CD4-positive, alpha-beta memory T cell (primary cell): ENCODE measurements around the gene TNFRSF14. TPM values are rescaled to one million over a fixed set of nuclear protein-coding genes. Genes with fewer than 3 reads are reported as not detected.
"Not testable (repeated sequence)": the region's sequence is repeated elsewhere in the genome, so short reads cannot be mapped to it uniquely, and the experiment has no call there.

Experiments used
- CTCF ChIA-PET: fragments of 350-600 bp; sonication (Branson Sonifier 250); formaldehyde crosslinking; loops from one replicate; lab custom pipeline; 2021; ENCODE audit warnings: inconsistent platforms; ENCODE audit not compliant: partially characterized antibody; lab: Charles Lee
- POLR2A ChIA-PET: fragments of 350-600 bp; sonication (Branson Sonifier 250); formaldehyde crosslinking; loops from one replicate; lab custom pipeline; 2021; ENCODE audit not compliant: partially characterized antibody; lab: Charles Lee
- DNase-seq, 5 donors: peaks; one replicate each; pipeline versions ENCODE4 v3.0.0 to v3.0.0-alpha.2; 2020 to 2022; ENCODE audit warnings: mixed read lengths in 1 of 5
- H3K27ac ChIP-seq: one replicate; pipeline ENCODE4 v1.7.0; 2013; ENCODE audit warnings: low read depth, low read length
- H3K27me3 ChIP-seq: 2 replicates; pipeline ENCODE4 v1.7.0; 2013; ENCODE audit warnings: mild to moderate bottlenecking, low read length, moderate library complexity; ENCODE audit not compliant: insufficient read depth
- H3K36me3 ChIP-seq: 2 replicates; pipeline ENCODE4 v1.7.0; 2013; ENCODE audit warnings: mild to moderate bottlenecking, low read length, moderate library complexity; ENCODE audit not compliant: insufficient read depth
- H3K4me1 ChIP-seq: 2 replicates; pipeline ENCODE4 v1.7.0; 2013; ENCODE audit warnings: mild to moderate bottlenecking, low read length, moderate library complexity; ENCODE audit not compliant: insufficient read depth
- H3K4me3 ChIP-seq, 2 donors: one replicate each; pipeline ENCODE4 v1.7.0; 2013; ENCODE audit warnings: low read length in 2 of 2, mild to moderate bottlenecking in 1 of 2
- H3K9me3 ChIP-seq, 2 donors: one replicate each; pipeline ENCODE4 v1.7.0; 2013; ENCODE audit warnings: low read length in 2 of 2, control low read depth in 1 of 2; ENCODE audit not compliant: control insufficient read depth in 1 of 2
- H3K27ac Mint-ChIP-seq, 7 donors: one replicate each; pipeline ENCODE4 v1.8.0; 2020 to 2021; ENCODE audit warnings: mixed read lengths in 7 of 7, mild to moderate bottlenecking in 6 of 7, inconsistent platforms in 3 of 7, moderate library complexity in 3 of 7
- H3K27me3 Mint-ChIP-seq, 2 donors: one replicate each; pipeline ENCODE4 v1.8.0; 2020 to 2021; ENCODE audit warnings: mixed read lengths in 2 of 2
- H3K36me3 Mint-ChIP-seq, 2 donors: one replicate each; pipeline ENCODE4 v1.8.0; 2020 to 2021; ENCODE audit warnings: mixed read lengths in 2 of 2, inconsistent platforms in 1 of 2, mild to moderate bottlenecking in 1 of 2
- H3K4me1 Mint-ChIP-seq, 4 donors: one replicate each; pipeline ENCODE4 v1.8.0; 2020 to 2021; ENCODE audit warnings: mixed read lengths in 4 of 4, mild to moderate bottlenecking in 1 of 4
- H3K4me3 Mint-ChIP-seq, 8 donors: one replicate each; pipeline ENCODE4 v1.8.0; 2020 to 2021; ENCODE audit warnings: mixed read lengths in 8 of 8, mild to moderate bottlenecking in 7 of 8, moderate library complexity in 6 of 8, inconsistent platforms in 3 of 8
- H3K9me3 Mint-ChIP-seq, 8 donors: one replicate each; pipeline ENCODE4 v1.8.0; 2020 to 2021; ENCODE audit warnings: mixed read lengths in 8 of 8, mild to moderate bottlenecking in 5 of 8, inconsistent platforms in 3 of 8, moderate library complexity in 1 of 8
- intact Hi-C: fragments of 100-400 bp; cut with micrococcal nuclease; formaldehyde crosslinking; loops from one replicate; pipeline ENCODE4 v1.15.1; 2023
- polyA plus RNA-seq, 2 donors: library from polyadenylated mRNA; unstranded; fragments of 300-500 nt; fragmentation: Illumina TruSeq; gene quantifications; one replicate each; pipeline ENCODE4 v1.2.3, GENCODE V29; 2021
- total RNA-seq, 2 experiments: library from RNA; stranded (reverse); gene quantifications; one replicate each; pipeline ENCODE4 v1.2.3, GENCODE V29; 2021

The TNFRSF14 gene
- total and polyA plus RNA-seq, 4 experiments from 2014 or later: 59.6 to 173 (median 118) TPM

DNA sequence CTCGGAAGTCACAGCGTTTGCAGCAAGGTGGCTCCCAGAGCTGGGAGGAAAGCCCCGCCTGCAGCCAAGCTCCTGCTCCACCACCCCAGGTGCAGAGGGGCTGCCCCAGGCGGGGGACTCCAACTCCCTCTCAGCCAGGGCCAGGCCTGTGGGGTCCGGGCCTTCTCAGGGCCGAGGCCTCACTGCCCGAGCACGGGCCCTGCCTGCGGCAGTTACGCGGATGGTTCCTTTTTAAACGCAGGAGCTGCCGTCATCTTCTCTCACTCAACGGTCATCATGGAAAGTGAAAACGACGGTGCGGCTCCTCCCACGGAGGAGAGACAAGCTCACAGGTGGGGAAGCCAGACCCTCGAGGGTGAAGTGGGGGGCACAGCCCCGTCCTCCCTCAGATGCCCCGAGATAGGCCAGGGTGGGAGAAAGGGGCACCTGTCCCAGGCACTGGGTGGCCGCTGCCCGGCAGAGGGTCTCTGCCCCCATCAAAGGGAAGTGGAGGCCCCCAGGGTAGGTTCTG lies 21.4 kb downstream of the TNFRSF14 start:
- H3K27me3 ChIP-seq, H3K36me3 ChIP-seq, H3K36me3 Mint-ChIP-seq, H3K27me3 Mint-ChIP-seq, H3K9me3 ChIP-seq: not testable (repeated sequence)
- intact Hi-C loops: loop anchor here (1.0 to 2.0 kb wide), 3 partner anchors 9 to 51 kb away; partner anchors contain the start of genes PANK4, PRXL2B and TNFRSF14
- Histone ChIP-seq H3K4me1 (peaks cover 57% of the 10 kb centered on the region), H3K4me3 (peak overlapping the region; percentile 34 to 57), H3K27ac (peak overlapping the region; percentile 99)
- Mint-ChIP-seq H3K27ac (peak overlapping the region; percentile 96 to 100 (median 98)), H3K9me3 (peaks cover 0 to 11% (median 5%) of the 10 kb centered on the region in 8 donors), H3K4me1 (peaks cover 24 to 65% (median 43%) of the 10 kb centered on the region in 4 donors), H3K4me3 (peak overlapping the region; percentile 66 to 88 (median 84))
- CTCF ChIA-PET: interaction anchor here (0.9 to 2.7 kb wide), 6 partner anchors 8 to 162 kb away, joined by 3 to 16 read pairs (median 8); partner anchors contain the start of genes PRXL2B and TNFRSF14
- peak; percentile 49 to 84 (median 54) for DNase-seq
- POLR2A ChIA-PET: interaction anchor here (0.6 to 5.4 kb wide), 11 partner anchors 9 to 383 kb away, joined by 3 to 145 read pairs (median 7); partner anchors contain the start of genes FAAP20, PANK4, PRXL2B and TNFRSF14

GRCh38 chr1:2578758-2579118 lies 22.6 kb downstream of the TNFRSF14 start:
- Histone ChIP-seq H3K4me1 (peaks cover 65% of the 10 kb centered on the region), H3K4me3 (peak overlapping the region; percentile 34 to 57), H3K36me3 (no peaks in the 10 kb centered on the region), H3K9me3 (no peaks in the 10 kb centered on the region), H3K27ac (peak overlapping the region; percentile 99), H3K27me3 (no peaks in the 10 kb centered on the region)
- no peak for DNase-seq
- ChIA-PET POLR2A (interaction anchor here (0.7 to 5.4 kb wide), 9 partner anchors 8 to 384 kb away, joined by 4 to 145 read pairs (median 8); partner anchors contain the start of genes FAAP20, PANK4, PRXL2B and TNFRSF14), CTCF (interaction anchor here (1.7 to 2.7 kb wide), 3 partner anchors 23 to 163 kb away, joined by 4 to 14 read pairs (median 11); partner anchors contain the start of gene TNFRSF14)
- H3K9me3 Mint-ChIP-seq: peaks cover 0 to 2% (median 0%) of the 10 kb centered on the region in 8 donors
- peak overlapping the region; percentile 96 to 100 (median 98) for H3K27ac Mint-ChIP-seq
- H3K4me1 Mint-ChIP-seq: peaks cover 23 to 72% (median 47%) of the 10 kb centered on the region in 4 donors
- no peaks in the 10 kb centered on the region for H3K27me3 Mint-ChIP-seq
- intact Hi-C loops: loop anchor here (1.0 to 2.0 kb wide), 3 partner anchors 8 to 52 kb away; partner anchors contain the start of genes PANK4, PRXL2B and TNFRSF14
- H3K4me3 Mint-ChIP-seq: peak overlapping the region; percentile 66 to 88 (median 84)
- H3K36me3 Mint-ChIP-seq: peaks cover 2 to 5% of the 10 kb centered on the region in 2 donors

- Mint-ChIP-seq H3K36me3 (peaks cover 0 to 6% of the 10 kb centered on the region in 2 donors), H3K9me3 (no peaks in the 10 kb centered on the region), H3K27me3 (no peaks in the 10 kb centered on the region), H3K4me1 (peaks cover 36 to 84% (median 61%) of the 10 kb centered on the region in 4 donors), H3K27ac (peak overlapping the region in 6 of 7 donors; percentile 42 to 96 (median 72)), H3K4me3 (peak overlapping the region in 1 of 8 donors; percentile 25)
- no peak overlapping the region for H3K27ac ChIP-seq
- intact Hi-C loops: no loop called here
- no peaks in the 10 kb centered on the region for H3K9me3 ChIP-seq
- no peak for DNase-seq
- H3K4me3 ChIP-seq: no peak overlapping the region
- peaks cover 84% of the 10 kb centered on the region for H3K4me1 ChIP-seq
- ChIA-PET CTCF (interaction anchor here (0.8 to 1.0 kb wide), 3 partner anchors 24 to 54 kb away, joined by 3 to 4 read pairs (median 3); partner anchors contain the start of genes PANK4 and TNFRSF14), POLR2A (interaction anchor here (1.0 to 5.4 kb wide), 3 partner anchors 21 to 56 kb away, joined by 3 to 145 read pairs (median 3); partner anchors contain the start of gene TNFRSF14)
- H3K27me3 ChIP-seq: no peaks in the 10 kb centered on the region
- no peaks in the 10 kb centered on the region for H3K36me3 ChIP-seq
These were observed 24.5 kb downstream of the TNFRSF14 start for GRCh38 chr1:2580691-2581090.

- POLR2A ChIA-PET: interaction anchor here (1.2 to 7.1 kb wide), 5 partner anchors 19 to 166 kb away, joined by 4 to 189 read pairs (median 79); partner anchors contain the start of genes PANK4 and TNFRSF14
These were observed 26.2 kb downstream of the TNFRSF14 start for GRCh38 chr1:2582391-2582790.

GRCh38 chr1:2583331-2583791 lies 27.2 kb downstream of the TNFRSF14 start:
- H3K9me3 Mint-ChIP-seq: no peaks in the 10 kb centered on the region
- no peaks in the 10 kb centered on the region for H3K27me3 Mint-ChIP-seq
- peaks cover 33 to 74% (median 52%) of the 10 kb centered on the region in 4 donors for H3K4me1 Mint-ChIP-seq
- Histone ChIP-seq H3K9me3 (no peaks in the 10 kb centered on the region), H3K4me1 (peaks cover 68% of the 10 kb centered on the region), H3K36me3 (no peaks in the 10 kb centered on the region), H3K27ac (peak overlapping the region; percentile 90), H3K4me3 (no peak overlapping the region), H3K27me3 (no peaks in the 10 kb centered on the region)
- POLR2A ChIA-PET: interaction anchor here (1.1 to 7.1 kb wide), 9 partner anchors 20 to 354 kb away, joined by 3 to 189 read pairs (median 25); partner anchors contain the start of genes MORN1, PANK4, RER1 and TNFRSF14
- CTCF ChIA-PET: interaction anchor here (3.4 to 4.7 kb wide), 4 partner anchors 22 to 58 kb away, joined by 21 to 37 read pairs (median 29); partner anchors contain the start of genes PANK4 and TNFRSF14
- peak overlapping the region; percentile 92 to 99 (median 96) for H3K27ac Mint-ChIP-seq
- H3K36me3 Mint-ChIP-seq: peaks cover 0 to 8% of the 10 kb centered on the region in 2 donors
- peak in 1 of 5 donors; percentile 37 for DNase-seq
- peak overlapping the region in 7 of 8 donors; percentile 70 to 96 (median 89) for H3K4me3 Mint-ChIP-seq
- intact Hi-C loops: no loop called here

More at GRCh38 chr1:2582391-2582790, 26.2 kb downstream of the TNFRSF14 start:
- no peak overlapping the region for H3K27ac ChIP-seq
- Mint-ChIP-seq H3K9me3 (no peaks in the 10 kb centered on the region), H3K4me1 (peaks cover 33 to 80% (median 55%) of the 10 kb centered on the region in 4 donors), H3K27ac (peak overlapping the region; percentile 61 to 96 (median 80)), H3K4me3 (no peak overlapping the region), H3K36me3 (peaks cover 0 to 8% of the 10 kb centered on the region in 2 donors), H3K27me3 (no peaks in the 10 kb centered on the region)
- CTCF ChIA-PET: interaction anchor here (4.7 kb wide), 1 partner anchor 26 kb away, joined by 37 read pairs; the partner anchor contains the start of gene TNFRSF14
- no peaks in the 10 kb centered on the region for H3K9me3 ChIP-seq
- H3K27me3 ChIP-seq: no peaks in the 10 kb centered on the region
- no peaks in the 10 kb centered on the region for H3K36me3 ChIP-seq
- peak in 1 of 5 donors; percentile 20 for DNase-seq
- peaks cover 71% of the 10 kb centered on the region for H3K4me1 ChIP-seq
- H3K4me3 ChIP-seq: no peak overlapping the region
- intact Hi-C loops: no loop called here

DNA sequence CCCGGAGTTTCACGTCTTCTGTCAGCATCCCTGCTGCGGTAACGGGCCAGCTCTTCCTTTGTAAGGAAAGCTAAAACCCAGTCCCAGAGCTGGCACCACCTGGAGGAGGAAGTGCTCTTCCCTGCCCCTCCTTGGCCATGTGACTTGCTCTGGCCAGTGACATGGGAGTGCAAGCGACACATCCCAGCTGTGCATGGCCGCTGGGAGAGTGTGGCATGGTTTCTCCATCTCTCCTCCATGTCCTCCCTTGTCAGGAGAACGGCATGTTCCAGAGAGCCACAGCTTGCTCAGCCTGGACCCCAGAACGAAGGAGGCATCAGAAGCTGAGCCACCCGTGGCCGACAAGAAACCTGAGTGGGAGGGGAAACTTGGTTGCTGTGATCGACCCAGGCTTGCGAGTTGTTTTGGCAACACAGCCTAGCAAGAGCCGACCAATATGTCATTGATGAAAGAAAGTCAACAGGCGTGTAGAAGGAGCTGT lies 27.7 kb downstream of the TNFRSF14 start:
- peak; percentile 52 to 76 (median 62) for DNase-seq
- Histone ChIP-seq H3K27me3 (no peaks in the 10 kb centered on the region), H3K4me3 (peak overlapping the region; percentile 33 to 34), H3K27ac (peak overlapping the region; percentile 90), H3K9me3 (no peaks in the 10 kb centered on the region), H3K36me3 (no peaks in the 10 kb centered on the region), H3K4me1 (peaks cover 62% of the 10 kb centered on the region)
- H3K36me3 Mint-ChIP-seq: peaks cover 0 to 8% of the 10 kb centered on the region in 2 donors
- ChIA-PET CTCF (interaction anchor here (0.9 to 4.7 kb wide), 5 partner anchors 23 to 170 kb away, joined by 3 to 37 read pairs (median 24); partner anchors contain the start of genes PANK4 and TNFRSF14), POLR2A (interaction anchor here (1.1 to 7.1 kb wide), 10 partner anchors 21 to 355 kb away, joined by 3 to 189 read pairs (median 29); partner anchors contain the start of genes HES5, MORN1, PANK4 and PEX10)
- intact Hi-C loops: no loop called here
- peaks cover 29 to 69% (median 50%) of the 10 kb centered on the region in 4 donors for H3K4me1 Mint-ChIP-seq
- no peaks in the 10 kb centered on the region for H3K27me3 Mint-ChIP-seq
- H3K4me3 Mint-ChIP-seq: peak overlapping the region; percentile 60 to 96 (median 89)
- peak overlapping the region; percentile 92 to 99 (median 96) for H3K27ac Mint-ChIP-seq
- H3K9me3 Mint-ChIP-seq: no peaks in the 10 kb centered on the region
